HUES64 (cell line): ENCODE data around the gene LASP1.
"Not testable (repeated sequence)": the region's sequence is repeated elsewhere in the genome, so short reads cannot be mapped to it uniquely, and the experiment has no call there.

Experiments
- H3K27ac ChIP-seq: 2 replicates; pipeline ENCODE4 v1.7.0; 2013; ENCODE audit warnings: low read depth, low read length, inconsistent platforms
- H3K27me3 ChIP-seq: 2 replicates; pipeline ENCODE4 v1.6.1; 2013; ENCODE audit warnings: mild to moderate bottlenecking, low read length; ENCODE audit not compliant: insufficient read depth
- H3K36me3 ChIP-seq: 2 replicates; pipeline ENCODE4 v1.6.1; 2013; ENCODE audit warnings: mild to moderate bottlenecking, low read length; ENCODE audit not compliant: insufficient read depth
- H3K4me1 ChIP-seq: 2 replicates; pipeline ENCODE4 v1.6.1; 2013; ENCODE audit warnings: mild to moderate bottlenecking, low read length, moderate library complexity; ENCODE audit not compliant: insufficient read depth
- H3K4me3 ChIP-seq: 2 replicates; pipeline ENCODE4 v1.5.1; 2013; ENCODE audit warnings: mild to moderate bottlenecking, low read length, moderate library complexity
- H3K9ac ChIP-seq: 2 replicates; pipeline ENCODE4 v1.6.1; 2013; ENCODE audit warnings: mild to moderate bottlenecking, low read depth, low read length
- H3K9me3 ChIP-seq: 2 replicates; pipeline ENCODE4 v1.6.1; 2013; ENCODE audit warnings: low read depth, low read length; ENCODE audit not compliant: insufficient read depth
- WGBS: fragments of 150-250, 120-280 bp; methylation state at CpG from one replicate; pipeline ENCODE4 v1.1.7; 2013; ENCODE audit warnings: missing lambda C conversion rate; 5-methylcytosine and 5-hydroxymethylcytosine counted together

The LASP1 gene

GRCh38 chr17:38911731-38912081, 41.8 kb downstream of the LASP1 start:
- WGBS = 96% methylated on average over 8 of the region's 8 CpGs
- H3K9ac ChIP-seq, H3K27ac ChIP-seq, H3K9me3 ChIP-seq, H3K27me3 ChIP-seq, H3K4me3 ChIP-seq, H3K4me1 ChIP-seq: not testable (repeated sequence)
- peaks cover 35% of the 10 kb centered on the region for H3K36me3 ChIP-seq

- Histone ChIP-seq H3K9ac (no peak overlapping the region), H3K36me3 (peaks cover 39% of the 10 kb centered on the region), H3K9me3 (no peaks in the 10 kb centered on the region), H3K27me3 (no peaks in the 10 kb centered on the region), H3K4me1 (peaks cover 7% of the 10 kb centered on the region; the same call in 1 of the 2 replicates), H3K4me3 (no peak overlapping the region), H3K27ac (no peak overlapping the region)
- 97% methylated on average over 13 of the region's 13 CpGs for WGBS
These were observed 42.5 kb downstream of the LASP1 start for GRCh38 chr17:38912221-38912813.

DNA sequence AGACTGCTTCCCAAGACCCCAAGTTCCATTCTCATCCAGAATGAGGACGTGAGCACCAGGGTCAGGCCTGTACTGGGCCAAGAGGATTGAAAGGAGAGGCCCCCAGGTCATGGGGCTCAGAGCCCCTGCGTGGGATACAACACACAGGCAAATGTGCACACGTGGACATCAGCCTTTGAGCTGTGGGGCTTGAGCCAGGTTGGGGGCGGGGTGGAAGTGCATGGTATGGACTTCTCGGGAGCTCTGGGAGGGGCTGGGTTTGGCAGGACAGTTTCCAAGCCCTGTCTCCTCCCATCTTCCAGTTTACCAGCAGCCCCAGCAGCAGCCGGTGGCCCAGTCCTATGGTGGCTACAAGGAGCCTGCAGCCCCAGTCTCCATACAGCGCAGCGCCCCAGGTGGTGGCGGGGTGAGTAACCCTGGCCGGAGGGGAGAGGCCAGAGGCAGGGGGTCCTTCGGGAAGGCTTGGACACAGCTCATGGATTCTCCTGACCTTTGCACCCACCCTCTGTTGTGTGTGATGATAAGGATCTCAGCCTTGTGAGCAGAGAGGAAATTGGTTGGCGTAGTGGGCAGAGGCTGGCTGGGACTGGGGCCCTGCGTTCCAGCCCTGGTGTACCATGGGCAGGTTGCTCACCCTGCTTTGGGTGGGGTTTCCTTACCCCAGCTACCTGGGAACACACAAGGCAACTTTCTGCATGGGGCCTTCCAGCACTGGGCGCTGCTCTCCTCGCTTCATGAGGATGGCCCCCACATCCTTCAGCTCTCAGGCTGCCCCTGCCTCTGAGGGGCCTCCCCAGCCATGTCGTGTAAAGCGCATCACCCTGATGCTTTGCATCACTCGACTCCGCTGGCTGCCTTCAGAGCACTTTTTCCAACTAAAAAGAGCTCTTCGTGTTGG, 45.1 kb downstream of the LASP1 start:
- Histone ChIP-seq H3K36me3 (peaks cover 56% of the 10 kb centered on the region), H3K27ac (no peak overlapping the region), H3K9me3 (no peaks in the 10 kb centered on the region), H3K4me1 (no peaks in the 10 kb centered on the region), H3K4me3 (no peak overlapping the region), H3K27me3 (no peaks in the 10 kb centered on the region), H3K9ac (no peak overlapping the region)
- 95% methylated on average over 19 of the region's 20 CpGs for WGBS

DNA sequence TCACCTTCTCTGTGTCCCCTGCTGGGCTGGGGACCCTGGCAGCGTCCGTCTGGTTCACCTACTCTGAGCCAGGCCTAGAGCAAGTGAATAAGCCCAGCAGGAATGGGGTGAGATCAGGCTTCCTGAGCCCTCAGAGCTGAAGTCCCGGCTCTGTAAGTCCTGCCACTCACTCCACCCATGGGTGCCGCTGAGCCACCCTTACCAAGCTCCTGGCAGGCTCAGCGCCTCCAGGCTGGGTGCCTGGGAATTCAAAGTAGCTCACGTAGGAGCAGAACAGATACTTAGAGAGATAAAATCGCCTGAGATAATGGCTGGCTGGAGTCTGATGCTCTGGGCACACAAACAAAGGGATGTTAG, 45.8 kb downstream of the LASP1 start:
- Histone ChIP-seq H3K9ac (no peak overlapping the region), H3K4me1 (no peaks in the 10 kb centered on the region), H3K27me3 (no peaks in the 10 kb centered on the region), H3K27ac (no peak overlapping the region), H3K9me3 (no peaks in the 10 kb centered on the region), H3K36me3 (peaks cover 55% of the 10 kb centered on the region), H3K4me3 (no peak overlapping the region)
- WGBS = 96% methylated on average over 7 of the region's 7 CpGs

DNA sequence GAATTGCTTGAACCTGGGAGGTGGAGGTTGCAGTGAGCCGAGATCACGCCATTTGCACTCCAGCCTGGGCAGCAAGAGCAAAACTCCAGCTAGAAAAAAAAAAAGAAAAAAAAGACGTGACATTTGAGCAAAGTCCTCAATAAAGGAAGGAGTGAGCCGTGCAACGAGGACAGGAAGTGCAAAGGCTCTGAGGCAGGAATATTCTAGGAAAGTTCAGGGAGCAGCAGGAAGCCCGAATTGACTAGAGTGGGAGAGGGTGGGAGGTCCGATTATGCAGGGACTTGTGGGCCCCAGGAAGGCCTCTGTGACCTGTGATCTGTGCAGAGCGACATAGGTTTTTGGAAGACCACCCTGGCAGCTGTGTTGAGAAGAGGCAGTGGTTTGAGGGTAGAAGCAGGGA, 46.9 kb downstream of the LASP1 start:
- WGBS = 78% methylated on average over 8 of the region's 8 CpGs
- H3K9me3 ChIP-seq = no peaks in the 10 kb centered on the region
- no peak overlapping the region for H3K4me3 ChIP-seq
- peaks cover 50% of the 10 kb centered on the region for H3K36me3 ChIP-seq
- no peaks in the 10 kb centered on the region for H3K27me3 ChIP-seq
- no peaks in the 10 kb centered on the region for H3K4me1 ChIP-seq
- no peak overlapping the region for H3K9ac ChIP-seq
- H3K27ac ChIP-seq = no peak overlapping the region

DNA sequence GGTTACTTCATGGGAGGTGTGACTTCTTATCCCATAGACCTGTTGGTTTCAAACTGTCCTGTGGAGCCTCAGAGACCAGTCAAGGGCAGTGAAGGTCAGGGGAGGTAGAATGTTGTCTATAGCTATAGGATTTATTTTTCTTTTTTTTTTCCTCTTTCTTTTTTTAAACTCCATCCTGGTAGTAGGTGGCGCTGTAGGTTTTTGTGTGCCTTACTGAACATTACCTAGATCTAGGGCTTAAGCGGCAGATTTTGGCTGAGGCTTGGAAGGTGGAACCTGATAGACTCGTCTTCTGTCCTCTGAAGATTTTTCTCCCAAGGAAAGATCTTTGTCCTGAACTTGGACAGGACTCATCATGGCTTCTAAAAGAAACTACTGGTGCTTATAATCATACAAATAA, 47.4 kb downstream of the LASP1 start:
- peaks cover 3% of the 10 kb centered on the region; the same call in 1 of the 2 replicates for H3K4me1 ChIP-seq
- H3K4me3 ChIP-seq = no peak overlapping the region
- H3K27me3 ChIP-seq = no peaks in the 10 kb centered on the region
- WGBS = 84% methylated on average over 3 of the region's 3 CpGs
- no peak overlapping the region for H3K27ac ChIP-seq
- H3K9ac ChIP-seq = no peak overlapping the region
- H3K9me3 ChIP-seq = no peaks in the 10 kb centered on the region
- H3K36me3 ChIP-seq = peaks cover 50% of the 10 kb centered on the region

DNA sequence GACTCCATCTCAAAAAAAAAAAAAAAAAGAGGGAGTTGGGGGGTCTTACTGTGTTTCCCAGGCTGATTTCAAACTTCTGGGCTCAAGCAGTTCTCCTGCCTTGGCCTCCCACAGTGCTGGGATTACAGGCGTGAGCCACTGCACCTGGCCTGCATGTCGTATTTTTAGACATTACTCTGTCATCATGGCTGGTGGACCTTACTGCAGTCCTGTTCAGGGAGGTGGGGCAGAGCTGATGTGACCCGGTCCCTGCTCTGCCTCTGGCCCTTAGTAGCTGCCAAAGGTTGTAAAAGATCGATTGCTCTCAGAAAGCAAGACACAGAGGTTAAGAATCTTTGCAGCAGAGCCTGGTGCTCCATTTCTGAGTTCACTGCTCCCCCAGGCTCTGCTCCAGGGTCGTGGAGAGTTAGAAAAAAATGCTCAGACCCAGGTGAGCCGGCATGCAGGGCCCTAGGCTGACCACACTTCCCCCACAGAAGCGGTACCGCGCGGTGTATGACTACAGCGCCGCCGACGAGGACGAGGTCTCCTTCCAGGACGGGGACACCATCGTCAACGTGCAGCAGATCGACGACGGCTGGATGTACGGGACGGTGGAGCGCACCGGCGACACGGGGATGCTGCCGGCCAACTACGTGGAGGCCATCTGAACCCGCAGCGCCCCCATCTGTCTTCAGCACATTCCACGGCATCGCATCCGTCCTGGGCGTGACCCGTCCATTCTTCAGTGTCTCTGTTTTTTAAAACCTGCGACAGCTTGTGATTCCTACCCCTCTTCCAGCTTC, 48.5 kb downstream of the LASP1 start:
- Histone ChIP-seq H3K27ac (no peak overlapping the region), H3K4me1 (peaks cover 12% of the 10 kb centered on the region; the same call in 1 of the 2 replicates), H3K27me3 (no peaks in the 10 kb centered on the region), H3K36me3 (peaks cover 50% of the 10 kb centered on the region), H3K4me3 (no peak overlapping the region), H3K9me3 (no peaks in the 10 kb centered on the region), H3K9ac (no peak overlapping the region)
- 92% methylated on average over 37 of the region's 37 CpGs for WGBS

- Histone ChIP-seq H3K9me3 (no peaks in the 10 kb centered on the region), H3K36me3 (peaks cover 49% of the 10 kb centered on the region), H3K27ac (no peak overlapping the region), H3K4me3 (no peak overlapping the region), H3K27me3 (no peaks in the 10 kb centered on the region), H3K9ac (no peak overlapping the region), H3K4me1 (peaks cover 12% of the 10 kb centered on the region; the same call in 1 of the 2 replicates)
- WGBS = 96% methylated on average over 5 of the region's 5 CpGs
These were observed 49.1 kb downstream of the LASP1 start for GRCh38 chr17:38918916-38919315.

DNA sequence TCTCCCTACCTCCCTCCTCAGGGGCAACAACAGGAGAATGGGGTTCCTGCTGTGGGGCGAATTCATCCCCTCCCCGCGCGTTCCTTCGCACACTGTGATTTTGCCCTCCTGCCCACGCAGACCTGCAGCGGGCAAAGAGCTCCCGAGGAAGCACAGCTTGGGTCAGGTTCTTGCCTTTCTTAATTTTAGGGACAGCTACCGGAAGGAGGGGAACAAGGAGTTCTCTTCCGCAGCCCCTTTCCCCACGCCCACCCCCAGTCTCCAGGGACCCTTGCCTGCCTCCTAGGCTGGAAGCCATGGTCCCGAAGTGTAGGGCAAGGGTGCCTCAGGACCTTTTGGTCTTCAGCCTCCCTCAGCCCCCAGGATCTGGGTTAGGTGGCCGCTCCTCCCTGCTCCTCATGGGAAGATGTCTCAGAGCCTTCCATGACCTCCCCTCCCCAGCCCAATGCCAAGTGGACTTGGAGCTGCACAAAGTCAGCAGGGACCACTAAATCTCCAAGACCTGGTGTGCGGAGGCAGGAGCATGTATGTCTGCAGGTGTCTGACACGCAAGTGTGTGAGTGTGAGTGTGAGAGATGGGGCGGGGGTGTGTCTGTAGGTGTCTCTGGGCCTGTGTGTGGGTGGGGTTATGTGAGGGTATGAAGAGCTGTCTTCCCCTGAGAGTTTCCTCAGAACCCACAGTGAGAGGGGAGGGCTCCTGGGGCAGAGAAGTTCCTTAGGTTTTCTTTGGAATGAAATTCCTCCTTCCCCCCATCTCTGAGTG, 49.6 kb downstream of the LASP1 start:
- 95% methylated on average over 16 of the region's 16 CpGs for WGBS
- Histone ChIP-seq H3K36me3 (peaks cover 43% of the 10 kb centered on the region), H3K9me3 (no peaks in the 10 kb centered on the region), H3K27ac (no peak overlapping the region), H3K4me1 (peaks cover 12% of the 10 kb centered on the region; the same call in 1 of the 2 replicates), H3K27me3 (no peaks in the 10 kb centered on the region), H3K9ac (no peak overlapping the region), H3K4me3 (no peak overlapping the region)

DNA sequence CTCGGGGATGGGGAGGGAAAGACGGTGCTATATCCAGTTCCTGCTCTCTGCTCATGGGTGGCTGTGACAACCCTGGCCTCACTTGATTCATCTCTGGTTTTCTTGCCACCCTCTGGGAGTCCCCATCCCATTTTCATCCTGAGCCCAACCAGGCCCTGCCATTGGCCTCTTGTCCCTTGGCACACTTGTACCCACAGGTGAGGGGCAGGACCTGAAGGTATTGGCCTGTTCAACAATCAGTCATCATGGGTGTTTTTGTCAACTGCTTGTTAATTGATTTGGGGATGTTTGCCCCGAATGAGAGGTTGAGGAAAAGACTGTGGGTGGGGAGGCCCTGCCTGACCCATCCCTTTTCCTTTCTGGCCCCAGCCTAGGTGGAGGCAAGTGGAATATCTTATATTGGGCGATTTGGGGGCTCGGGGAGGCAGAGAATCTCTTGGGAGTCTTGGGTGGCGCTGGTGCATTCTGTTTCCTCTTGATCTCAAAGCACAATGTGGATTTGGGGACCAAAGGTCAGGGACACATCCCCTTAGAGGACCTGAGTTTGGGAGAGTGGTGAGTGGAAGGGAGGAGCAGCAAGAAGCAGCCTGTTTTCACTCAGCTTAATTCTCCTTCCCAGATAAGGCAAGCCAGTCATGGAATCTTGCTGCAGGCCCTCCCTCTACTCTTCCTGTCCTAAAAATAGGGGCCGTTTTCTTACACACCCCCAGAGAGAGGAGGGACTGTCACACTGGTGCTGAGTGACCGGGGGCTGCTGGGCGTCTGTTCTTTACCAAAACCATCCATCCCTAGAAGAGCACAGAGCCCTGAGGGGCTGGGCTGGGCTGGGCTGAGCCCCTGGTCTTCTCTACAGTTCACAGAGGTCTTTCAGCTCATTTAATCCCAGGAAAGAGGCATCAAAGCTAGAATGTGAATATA, 50.8 kb downstream of the LASP1 start:
- 86% methylated on average over 9 of the region's 9 CpGs for WGBS
- Histone ChIP-seq H3K9me3 (no peaks in the 10 kb centered on the region), H3K27me3 (no peaks in the 10 kb centered on the region), H3K36me3 (peaks cover 32% of the 10 kb centered on the region), H3K9ac (no peak overlapping the region), H3K4me1 (peaks cover 14% of the 10 kb centered on the region; the same call in 1 of the 2 replicates), H3K27ac (no peak overlapping the region), H3K4me3 (no peak overlapping the region)
